Spleen (tissue), 7 donors: ENCODE measurements around the gene MAP1LC3A.

ENCODE experiments used
- POLR2A ChIP-seq, 3 donors: fragments of 450-650 bp; IDR thresholded peaks; one replicate each; pipeline ENCODE4 v1.5.1; 2017; ENCODE audit warnings: antibody characterized with exemption in 3 of 3, mild to moderate bottlenecking in 1 of 3
- TF ChIP-seq, protein P1 (sequence below), 11 experiments: fragments of 200-600 bp in 7 of 11; fragments of 450-650 bp in 4 of 11; sonication (generic) in 4 of 11; IDR thresholded peaks in 8 of 11; conservative IDR thresholded peaks in 3 of 11; 1 replicate in 7 of 11; 2 replicates in 4 of 11; pipeline versions ENCODE4 v1.4.0 to v1.8.0; 2016 to 2021; ENCODE audit warnings: antibody characterized with exemption in 11 of 11, inconsistent platforms in 4 of 11, mild to moderate bottlenecking in 1 of 11
- donor health status: DM: no; HTN: no; CAD: no; lungs with moderate emphysema.
- donor health status: DM: no; HTN: no; CAD: no.
- donor health status: DM: no; HTN: no; CAD: no.

DNA sequence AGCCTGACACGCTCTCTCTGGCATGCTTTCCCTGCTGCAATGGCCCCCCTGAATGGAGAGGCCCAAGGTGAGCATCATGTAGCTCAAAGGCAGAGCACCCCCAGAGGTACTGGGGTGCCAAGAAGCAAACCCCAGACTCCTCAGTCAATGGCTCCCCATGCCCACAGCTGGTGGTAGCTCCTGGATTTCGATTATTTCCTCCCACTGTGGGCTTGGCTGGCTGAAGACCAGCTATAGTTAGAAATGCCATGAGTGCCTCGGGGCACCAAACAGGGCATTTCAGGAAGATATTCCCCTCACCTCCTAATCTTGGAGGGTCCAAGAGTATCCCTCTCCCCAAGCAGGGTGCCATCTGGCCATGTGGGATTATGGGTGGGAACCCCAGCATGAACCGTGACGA is 16.8 kb downstream of the MAP1LC3A start:
- no peak for TF ChIP-seq POLR2A (IDR thresholded peaks at IDR 0.05)
- TF ChIP-seq, protein P1, sequence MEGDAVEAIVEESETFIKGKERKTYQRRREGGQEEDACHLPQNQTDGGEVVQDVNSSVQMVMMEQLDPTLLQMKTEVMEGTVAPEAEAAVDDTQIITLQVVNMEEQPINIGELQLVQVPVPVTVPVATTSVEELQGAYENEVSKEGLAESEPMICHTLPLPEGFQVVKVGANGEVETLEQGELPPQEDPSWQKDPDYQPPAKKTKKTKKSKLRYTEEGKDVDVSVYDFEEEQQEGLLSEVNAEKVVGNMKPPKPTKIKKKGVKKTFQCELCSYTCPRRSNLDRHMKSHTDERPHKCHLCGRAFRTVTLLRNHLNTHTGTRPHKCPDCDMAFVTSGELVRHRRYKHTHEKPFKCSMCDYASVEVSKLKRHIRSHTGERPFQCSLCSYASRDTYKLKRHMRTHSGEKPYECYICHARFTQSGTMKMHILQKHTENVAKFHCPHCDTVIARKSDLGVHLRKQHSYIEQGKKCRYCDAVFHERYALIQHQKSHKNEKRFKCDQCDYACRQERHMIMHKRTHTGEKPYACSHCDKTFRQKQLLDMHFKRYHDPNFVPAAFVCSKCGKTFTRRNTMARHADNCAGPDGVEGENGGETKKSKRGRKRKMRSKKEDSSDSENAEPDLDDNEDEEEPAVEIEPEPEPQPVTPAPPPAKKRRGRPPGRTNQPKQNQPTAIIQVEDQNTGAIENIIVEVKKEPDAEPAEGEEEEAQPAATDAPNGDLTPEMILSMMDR (IDR thresholded peaks at IDR 0.05 in 8 of 11, conservative IDR thresholded peaks at IDR 0.05 in 3 of 11): no peak
